Endodermal cell (in vitro differentiated cells): ENCODE results near the gene SP1. TPM values are rescaled to one million over a fixed set of nuclear protein-coding genes. Genes with fewer than 3 reads are reported as not detected.
A peak's percentile ranks its signal among the peaks of the same experiment; 100 is the strongest.

Experiments used
- DNase-seq: peaks from one replicate; pipeline ENCODE4 v3.0.0-alpha.2; 2017
- H3K27ac ChIP-seq: 2 replicates; pipeline ENCODE4 v1.5.1; 2013; ENCODE audit warnings: mild to moderate bottlenecking, low read depth, low read length, moderate library complexity
- H3K27me3 ChIP-seq: 2 replicates; pipeline ENCODE4 v1.6.1; 2013; ENCODE audit warnings: mild to moderate bottlenecking, low read length, moderate library complexity; ENCODE audit not compliant: insufficient read depth, control insufficient read depth, poor library complexity, severe bottlenecking
- H3K36me3 ChIP-seq: 2 replicates; pipeline ENCODE4 v1.7.0; 2013; ENCODE audit warnings: mild to moderate bottlenecking, low read length, moderate library complexity; ENCODE audit not compliant: control insufficient read depth, insufficient read depth
- H3K4me1 ChIP-seq: one replicate; pipeline ENCODE4 v1.7.0; 2013; ENCODE audit warnings: low read length; ENCODE audit not compliant: control insufficient read depth, insufficient read depth
- H3K4me3 ChIP-seq: 2 replicates; pipeline ENCODE4 v1.5.1; 2013; ENCODE audit warnings: mild to moderate bottlenecking, low read length, moderate library complexity
- H3K9ac ChIP-seq: 2 replicates; pipeline ENCODE4 v1.6.1; 2013; ENCODE audit warnings: mild to moderate bottlenecking, low read length, moderate library complexity; ENCODE audit not compliant: poor library complexity, severe bottlenecking; ENCODE audit errors: extremely low read depth
- H3K9me3 ChIP-seq: 2 replicates; pipeline ENCODE4 v1.6.1; 2013; ENCODE audit warnings: mild to moderate bottlenecking, low read length, moderate library complexity; ENCODE audit not compliant: control insufficient read depth
- H3K27ac Mint-ChIP-seq: 2 replicates; pipeline ENCODE4 v1.8.0; 2020; ENCODE audit warnings: mixed read lengths
- H3K27me3 Mint-ChIP-seq: 2 replicates; pipeline ENCODE4 v1.8.0; 2021; ENCODE audit warnings: mild to moderate bottlenecking, mixed read lengths; ENCODE audit not compliant: insufficient read depth
- H3K36me3 Mint-ChIP-seq: 2 replicates; pipeline ENCODE4 v1.8.0; 2020; ENCODE audit warnings: low read depth, mixed read lengths
- H3K4me1 Mint-ChIP-seq: 2 replicates; pipeline ENCODE4 v1.8.0; 2020; ENCODE audit warnings: mixed read lengths
- H3K4me3 Mint-ChIP-seq: 2 replicates; pipeline ENCODE4 v1.8.0; 2020; ENCODE audit warnings: mild to moderate bottlenecking, moderate library complexity, mixed read lengths
- H3K9me3 Mint-ChIP-seq: 2 replicates; pipeline ENCODE4 v1.8.0; 2020; ENCODE audit warnings: mild to moderate bottlenecking, mixed read lengths
- CTCF ChIP-seq: fragments of 200-600 bp; sonication (generic); conservative IDR thresholded peaks from 2 replicates; pipeline ENCODE4 v1.5.0; 2021; ENCODE audit warnings: antibody characterized with exemption, mild to moderate bottlenecking
- WGBS, 2 experiments: methylation state at CpG; one replicate each; pipeline versions ENCODE4 v1.1.5 to v1.1.7; 2013; ENCODE audit warnings: missing lambda C conversion rate in 2 of 2, mixed read lengths in 1 of 2; ENCODE audit not compliant: insufficient coverage in 1 of 2, insufficient read length in 1 of 2; 5-methylcytosine and 5-hydroxymethylcytosine counted together
- total RNA-seq, 2 donors: library from RNA; stranded (reverse); fragmentation: NEBNext Ultra II Directional in 1 of 2; extraction: Animal tissue kit (Norgen Biotek cat#: 25700) in 1 of 2; gene quantifications; 2 replicates in 1 of 2; 3 replicates in 1 of 2; pipeline ENCODE4 v1.2.1, GENCODE V29; 2021

Gene SP1
- total RNA-seq, 2 donors from 2014 or later, result 91.2 to 99.5 TPM

GRCh38 chr12:53424626-53425514 is 44.9 kb downstream of the SP1 start:
- peak overlapping the region; percentile 77 for H3K4me3 ChIP-seq

DNA sequence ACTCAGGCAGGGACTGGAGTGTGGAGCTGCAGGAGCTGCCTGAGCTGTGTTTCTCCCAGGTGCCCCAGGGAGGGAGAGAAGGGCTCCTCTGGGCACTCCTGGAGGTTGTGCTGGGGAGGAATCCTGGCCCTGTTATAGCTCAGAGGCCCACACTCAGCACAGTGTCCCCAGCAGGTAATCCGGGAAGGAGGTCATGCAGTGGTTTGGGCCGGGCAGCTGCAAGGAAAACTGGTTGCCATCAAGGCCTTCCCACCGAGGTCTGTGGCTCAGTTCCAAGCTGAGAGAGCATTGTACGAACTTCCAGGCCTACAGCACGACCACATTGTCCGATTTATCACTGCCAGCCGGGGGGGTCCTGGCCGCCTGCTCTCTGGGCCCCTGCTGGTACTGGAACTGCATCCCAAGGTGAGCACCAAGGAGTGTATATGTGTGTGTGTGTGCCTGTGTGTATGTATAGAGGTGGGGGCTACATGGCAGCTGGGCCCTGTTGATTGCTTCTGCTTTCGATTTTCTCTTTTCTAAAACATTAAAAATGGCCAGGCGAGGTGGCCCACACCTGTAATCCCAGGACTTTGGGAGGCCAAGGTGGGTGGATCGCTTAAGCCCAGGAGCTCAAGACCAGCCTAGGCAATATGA is 45.7 kb downstream of the SP1 start:
- Histone ChIP-seq H3K9me3 (no peaks in the 10 kb centered on the region), H3K9ac (peak overlapping the region; percentile 58), H3K27ac (no peak overlapping the region), H3K4me3 (peak overlapping the region; percentile 77), H3K36me3 (no peaks in the 10 kb centered on the region), H3K27me3 (no peaks in the 10 kb centered on the region), H3K4me1 (peaks cover 23% of the 10 kb centered on the region)
- Mint-ChIP-seq H3K27me3 (no peaks in the 10 kb centered on the region), H3K4me3 (peak overlapping the region; percentile 55), H3K27ac (peak overlapping the region; percentile 83), H3K9me3 (no peaks in the 10 kb centered on the region), H3K36me3 (peaks cover 10% of the 10 kb centered on the region), H3K4me1 (peaks cover 44% of the 10 kb centered on the region)
- no peak for TF ChIP-seq CTCF
- WGBS, 2 experiments, result 91 to 92% methylated on average over 6 to 11 of the region's 11 CpGs
- DNase-seq, result peak; percentile 65

More at GRCh38 chr12:53424626-53425514, 44.9 kb downstream of the SP1 start:
- Mint-ChIP-seq H3K4me3 (peak overlapping the region; percentile 55), H3K27me3 (no peaks in the 10 kb centered on the region), H3K36me3 (peaks cover 6% of the 10 kb centered on the region), H3K27ac (peak overlapping the region; percentile 83), H3K4me1 (peaks cover 49% of the 10 kb centered on the region), H3K9me3 (no peaks in the 10 kb centered on the region)
- peaks cover 25% of the 10 kb centered on the region for H3K4me1 ChIP-seq
- H3K27me3 ChIP-seq, result no peaks in the 10 kb centered on the region
- H3K36me3 ChIP-seq, result no peaks in the 10 kb centered on the region
- no peak for TF ChIP-seq CTCF
- DNase-seq, result peak; percentile 80
- no peaks in the 10 kb centered on the region for H3K9me3 ChIP-seq
- no peak overlapping the region for H3K27ac ChIP-seq
- H3K9ac ChIP-seq, result peak overlapping the region; percentile 58
- WGBS, 2 experiments, result 74 to 76% methylated on average over 3 to 9 of the region's 9 CpGs

DNA sequence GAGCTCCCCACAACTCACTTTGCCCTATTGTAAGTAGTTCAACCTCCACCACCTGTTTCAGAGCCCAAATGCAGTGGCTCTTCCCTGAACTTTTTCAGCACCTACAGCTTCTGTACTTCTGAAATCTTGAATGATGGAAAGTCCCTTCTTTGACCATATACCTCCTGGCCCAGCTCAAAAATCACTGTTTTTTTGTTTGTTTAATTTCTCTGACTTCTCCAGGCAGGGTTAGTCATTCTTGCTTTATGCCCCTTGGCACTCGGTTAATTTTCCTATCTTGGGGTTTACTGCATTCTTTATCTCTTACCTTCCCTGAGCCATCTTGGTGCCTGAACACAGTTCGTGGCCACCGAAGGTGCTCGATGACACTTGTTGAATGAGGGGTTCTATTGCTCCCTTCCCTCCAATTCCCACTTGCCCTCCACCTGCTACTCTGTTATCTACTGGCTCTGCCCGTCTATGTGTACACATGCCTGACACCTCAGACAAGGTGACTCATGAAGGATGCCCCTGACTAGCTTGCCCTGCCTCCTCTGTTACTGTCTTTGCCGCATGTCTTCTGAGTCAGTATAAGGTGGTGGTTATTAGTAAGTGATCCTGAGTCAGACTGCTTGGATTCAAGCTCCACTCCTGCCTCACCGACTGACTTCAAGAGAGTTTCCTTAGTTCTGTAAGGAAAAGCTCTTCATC is 48.1 kb downstream of the SP1 start:
- Histone ChIP-seq H3K27ac (no peak overlapping the region), H3K9me3 (no peaks in the 10 kb centered on the region), H3K9ac (no peak overlapping the region), H3K4me1 (peaks cover 21% of the 10 kb centered on the region), H3K4me3 (no peak overlapping the region), H3K27me3 (no peaks in the 10 kb centered on the region), H3K36me3 (no peaks in the 10 kb centered on the region)
- peaks cover 17% of the 10 kb centered on the region for H3K36me3 Mint-ChIP-seq
- H3K27ac Mint-ChIP-seq, result no peak overlapping the region
- 91 to 96% methylated on average over 4 to 7 of the region's 7 CpGs for WGBS, 2 experiments
- no peaks in the 10 kb centered on the region for H3K9me3 Mint-ChIP-seq
- no peak for TF ChIP-seq CTCF
- H3K4me3 Mint-ChIP-seq, result no peak overlapping the region
- H3K27me3 Mint-ChIP-seq, result no peaks in the 10 kb centered on the region
- peaks cover 39% of the 10 kb centered on the region for H3K4me1 Mint-ChIP-seq
- DNase-seq, result no peak
